Measurements from ENCODE around the gene FAM120A. TPM values are rescaled to one million over a fixed set of nuclear protein-coding genes. Genes with fewer than 3 reads are reported as not detected.

The FAM120A gene
- total and polyA plus RNA-seq, 4 donors, result 28.3 to 91.0 (median 50.3) TPM

- Histone ChIP-seq H3K4me3 (ENCODE audit: low read depth in 1 of 3, low read length in 3 of 3) (no peak overlapping the region), H3K27me3 (ENCODE audit: control insufficient read depth in 4 of 4, insufficient read depth in 4 of 4, low read length in 3 of 4) (no peaks in the 10 kb centered on the region), H3K4me1 (ENCODE audit: control insufficient read depth in 4 of 4, insufficient read depth in 4 of 4, low read length in 3 of 4) (peaks cover 0 to 3% (median 0%) of the 10 kb centered on the region in 4 donors), H3K9me3 (ENCODE audit: control insufficient read depth in 4 of 4, low read length in 3 of 4) (no peaks in the 10 kb centered on the region), H3K9ac (ENCODE audit: low read depth in 1 of 2, low read length in 2 of 2) (no peak overlapping the region), H3K36me3 (ENCODE audit: control insufficient read depth in 4 of 4, insufficient read depth in 3 of 4, low read depth in 1 of 4, low read length in 3 of 4) (peaks cover 3 to 29% (median 24%) of the 10 kb centered on the region in 4 donors), H3K27ac (ENCODE audit: low read depth in 1 of 2, low read length in 2 of 2) (no peak overlapping the region)
- TF ChIP-seq JUND (IDR thresholded peaks at IDR 0.05), result no peak
- 92% methylated on average over 3 of the region's 3 CpGs for WGBS
- no peak for DNase-seq (ENCODE audit: low spot score)
Observed at GRCh38 chr9:93522736-93523135, 71.3 kb downstream of the FAM120A start.

DNA sequence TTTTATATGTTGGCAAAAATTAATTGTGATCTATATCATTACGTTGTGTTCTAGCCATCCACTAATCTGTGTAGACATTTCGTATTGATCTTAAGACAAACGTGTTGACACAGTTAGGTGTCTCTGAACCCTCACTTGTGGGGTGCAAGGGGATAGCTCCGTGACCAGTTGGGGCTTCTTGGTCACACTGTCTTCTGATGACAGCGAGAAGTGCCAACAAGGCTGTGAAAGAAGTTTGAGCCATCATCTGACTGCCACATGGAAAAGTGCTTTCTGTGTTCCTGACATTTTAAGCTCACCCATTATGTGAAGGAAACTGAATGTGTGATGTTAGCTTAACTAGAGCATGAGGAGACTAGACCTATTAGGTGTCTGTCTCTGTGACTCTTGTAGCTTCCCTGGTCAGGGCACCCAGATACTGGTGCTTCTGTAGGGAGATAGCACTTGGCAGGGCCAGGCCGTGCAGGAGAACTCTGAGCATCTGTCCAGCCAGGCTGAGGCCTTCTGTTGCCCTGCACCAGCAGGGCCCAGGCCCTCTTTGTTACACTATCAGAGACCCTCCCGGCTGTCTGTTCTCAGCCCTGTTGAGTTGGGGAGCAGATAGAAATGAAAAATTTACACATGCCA is 72.1 kb downstream of the FAM120A start:
- TF ChIP-seq NR2F2 (IDR thresholded peaks at IDR 0.05) (no peak), SP1 (IDR thresholded peaks at IDR 0.05) (no peak), RXRA (IDR thresholded peaks at IDR 0.05) (no peak), TAF1 (conservative IDR thresholded peaks at IDR 0.05) (no peak), FOXA2 (IDR thresholded peaks at IDR 0.05) (no peak), FOXA1 (IDR thresholded peaks at IDR 0.05) (no peak), EGR1 (IDR thresholded peaks at IDR 0.05; ENCODE audit: low read depth in 2 of 2) (no peak), HNF4G (IDR thresholded peaks at IDR 0.05) (no peak), JUND (IDR thresholded peaks at IDR 0.05) (no peak), YY1 (IDR thresholded peaks at IDR 0.05) (no peak), HNF4A (conservative IDR thresholded peaks at IDR 0.05) (no peak), GABPA (IDR thresholded peaks at IDR 0.05 in 1 of 2, conservative IDR thresholded peaks at IDR 0.05 in 1 of 2) (no peak), RAD21 (IDR thresholded peaks at IDR 0.05) (no peak)
- TF ChIP-seq, protein P1, sequence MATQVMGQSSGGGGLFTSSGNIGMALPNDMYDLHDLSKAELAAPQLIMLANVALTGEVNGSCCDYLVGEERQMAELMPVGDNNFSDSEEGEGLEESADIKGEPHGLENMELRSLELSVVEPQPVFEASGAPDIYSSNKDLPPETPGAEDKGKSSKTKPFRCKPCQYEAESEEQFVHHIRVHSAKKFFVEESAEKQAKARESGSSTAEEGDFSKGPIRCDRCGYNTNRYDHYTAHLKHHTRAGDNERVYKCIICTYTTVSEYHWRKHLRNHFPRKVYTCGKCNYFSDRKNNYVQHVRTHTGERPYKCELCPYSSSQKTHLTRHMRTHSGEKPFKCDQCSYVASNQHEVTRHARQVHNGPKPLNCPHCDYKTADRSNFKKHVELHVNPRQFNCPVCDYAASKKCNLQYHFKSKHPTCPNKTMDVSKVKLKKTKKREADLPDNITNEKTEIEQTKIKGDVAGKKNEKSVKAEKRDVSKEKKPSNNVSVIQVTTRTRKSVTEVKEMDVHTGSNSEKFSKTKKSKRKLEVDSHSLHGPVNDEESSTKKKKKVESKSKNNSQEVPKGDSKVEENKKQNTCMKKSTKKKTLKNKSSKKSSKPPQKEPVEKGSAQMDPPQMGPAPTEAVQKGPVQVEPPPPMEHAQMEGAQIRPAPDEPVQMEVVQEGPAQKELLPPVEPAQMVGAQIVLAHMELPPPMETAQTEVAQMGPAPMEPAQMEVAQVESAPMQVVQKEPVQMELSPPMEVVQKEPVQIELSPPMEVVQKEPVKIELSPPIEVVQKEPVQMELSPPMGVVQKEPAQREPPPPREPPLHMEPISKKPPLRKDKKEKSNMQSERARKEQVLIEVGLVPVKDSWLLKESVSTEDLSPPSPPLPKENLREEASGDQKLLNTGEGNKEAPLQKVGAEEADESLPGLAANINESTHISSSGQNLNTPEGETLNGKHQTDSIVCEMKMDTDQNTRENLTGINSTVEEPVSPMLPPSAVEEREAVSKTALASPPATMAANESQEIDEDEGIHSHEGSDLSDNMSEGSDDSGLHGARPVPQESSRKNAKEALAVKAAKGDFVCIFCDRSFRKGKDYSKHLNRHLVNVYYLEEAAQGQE (IDR thresholded peaks at IDR 0.05), result no peak
- TF ChIP-seq, protein P2, sequence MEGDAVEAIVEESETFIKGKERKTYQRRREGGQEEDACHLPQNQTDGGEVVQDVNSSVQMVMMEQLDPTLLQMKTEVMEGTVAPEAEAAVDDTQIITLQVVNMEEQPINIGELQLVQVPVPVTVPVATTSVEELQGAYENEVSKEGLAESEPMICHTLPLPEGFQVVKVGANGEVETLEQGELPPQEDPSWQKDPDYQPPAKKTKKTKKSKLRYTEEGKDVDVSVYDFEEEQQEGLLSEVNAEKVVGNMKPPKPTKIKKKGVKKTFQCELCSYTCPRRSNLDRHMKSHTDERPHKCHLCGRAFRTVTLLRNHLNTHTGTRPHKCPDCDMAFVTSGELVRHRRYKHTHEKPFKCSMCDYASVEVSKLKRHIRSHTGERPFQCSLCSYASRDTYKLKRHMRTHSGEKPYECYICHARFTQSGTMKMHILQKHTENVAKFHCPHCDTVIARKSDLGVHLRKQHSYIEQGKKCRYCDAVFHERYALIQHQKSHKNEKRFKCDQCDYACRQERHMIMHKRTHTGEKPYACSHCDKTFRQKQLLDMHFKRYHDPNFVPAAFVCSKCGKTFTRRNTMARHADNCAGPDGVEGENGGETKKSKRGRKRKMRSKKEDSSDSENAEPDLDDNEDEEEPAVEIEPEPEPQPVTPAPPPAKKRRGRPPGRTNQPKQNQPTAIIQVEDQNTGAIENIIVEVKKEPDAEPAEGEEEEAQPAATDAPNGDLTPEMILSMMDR (IDR thresholded peaks at IDR 0.05; ENCODE audit: low read depth, low read length, missing input control), result no peak
- TF ChIP-seq, protein P3, sequence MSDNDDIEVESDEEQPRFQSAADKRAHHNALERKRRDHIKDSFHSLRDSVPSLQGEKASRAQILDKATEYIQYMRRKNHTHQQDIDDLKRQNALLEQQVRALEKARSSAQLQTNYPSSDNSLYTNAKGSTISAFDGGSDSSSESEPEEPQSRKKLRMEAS (IDR thresholded peaks at IDR 0.05), result no peak
- TF ChIP-seq, protein P4, sequence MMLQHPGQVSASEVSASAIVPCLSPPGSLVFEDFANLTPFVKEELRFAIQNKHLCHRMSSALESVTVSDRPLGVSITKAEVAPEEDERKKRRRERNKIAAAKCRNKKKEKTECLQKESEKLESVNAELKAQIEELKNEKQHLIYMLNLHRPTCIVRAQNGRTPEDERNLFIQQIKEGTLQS (IDR thresholded peaks at IDR 0.05), result no peak
- TF ChIP-seq, protein P5, sequence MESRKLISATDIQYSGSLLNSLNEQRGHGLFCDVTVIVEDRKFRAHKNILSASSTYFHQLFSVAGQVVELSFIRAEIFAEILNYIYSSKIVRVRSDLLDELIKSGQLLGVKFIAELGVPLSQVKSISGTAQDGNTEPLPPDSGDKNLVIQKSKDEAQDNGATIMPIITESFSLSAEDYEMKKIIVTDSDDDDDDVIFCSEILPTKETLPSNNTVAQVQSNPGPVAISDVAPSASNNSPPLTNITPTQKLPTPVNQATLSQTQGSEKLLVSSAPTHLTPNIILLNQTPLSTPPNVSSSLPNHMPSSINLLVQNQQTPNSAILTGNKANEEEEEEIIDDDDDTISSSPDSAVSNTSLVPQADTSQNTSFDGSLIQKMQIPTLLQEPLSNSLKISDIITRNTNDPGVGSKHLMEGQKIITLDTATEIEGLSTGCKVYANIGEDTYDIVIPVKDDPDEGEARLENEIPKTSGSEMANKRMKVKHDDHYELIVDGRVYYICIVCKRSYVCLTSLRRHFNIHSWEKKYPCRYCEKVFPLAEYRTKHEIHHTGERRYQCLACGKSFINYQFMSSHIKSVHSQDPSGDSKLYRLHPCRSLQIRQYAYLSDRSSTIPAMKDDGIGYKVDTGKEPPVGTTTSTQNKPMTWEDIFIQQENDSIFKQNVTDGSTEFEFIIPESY (IDR thresholded peaks at IDR 0.05), result no peak
- H3K27me3 ChIP-seq (ENCODE audit: control insufficient read depth in 4 of 4, insufficient read depth in 4 of 4, low read length in 3 of 4), result no peaks in the 10 kb centered on the region
- H3K27ac ChIP-seq (ENCODE audit: low read depth in 1 of 2, low read length in 2 of 2), result no peak overlapping the region
- 90% methylated on average over 7 of the region's 7 CpGs for WGBS
- H3K36me3 ChIP-seq (ENCODE audit: control insufficient read depth in 4 of 4, insufficient read depth in 3 of 4, low read depth in 1 of 4, low read length in 3 of 4), result peaks cover 3 to 34% (median 30%) of the 10 kb centered on the region in 4 donors
- DNase-seq (ENCODE audit: low spot score), result no peak
- peaks cover 0 to 3% (median 0%) of the 10 kb centered on the region in 4 donors for H3K4me1 ChIP-seq (ENCODE audit: control insufficient read depth in 4 of 4, insufficient read depth in 4 of 4, low read length in 3 of 4)
- no peaks in the 10 kb centered on the region for H3K9me3 ChIP-seq (ENCODE audit: control insufficient read depth in 4 of 4, low read length in 3 of 4)
- H3K9ac ChIP-seq (ENCODE audit: low read depth in 1 of 2, low read length in 2 of 2), result no peak overlapping the region
- no peak overlapping the region for H3K4me3 ChIP-seq (ENCODE audit: low read depth in 1 of 3, low read length in 3 of 3)
